Measurements from ENCODE around the gene C9orf85.

GRCh38 chr9:71887362-71887761, 24.1 kb upstream of the C9orf85 start:
- TF ChIP-seq CTCF (IDR thresholded peaks at IDR 0.05; ENCODE audit: insufficient read depth, low read length, poor library complexity, severe bottlenecking) (no peak), EZH2phosphoT487 (conservative IDR thresholded peaks at IDR 0.05; ENCODE audit: low read length) (no peak)
